DOHH2 (cell line): ENCODE data around the gene ZNF23.

Experiments
- H3F3A ChIP-seq: fragments of 200-600 bp; sonication (generic), shearing (Covaris generic); 2 replicates; pipeline ENCODE4 v1.6.0; 2016; ENCODE audit warnings: antibody characterized with exemption, mild to moderate bottlenecking; ENCODE audit not compliant: control insufficient read depth, insufficient read depth
- H3K27ac ChIP-seq: fragments of 200-600 bp; sonication (generic); 2 replicates; pipeline ENCODE4 v1.5.1; 2014; ENCODE audit warnings: low read depth, mild to moderate bottlenecking, low read length, moderate library complexity
- H3K27me3 ChIP-seq: fragments of 200-600 bp; sonication (generic); 2 replicates; pipeline ENCODE4 v1.6.1; 2014; ENCODE audit warnings: mild to moderate bottlenecking, low read length, mixed read lengths; ENCODE audit not compliant: control insufficient read depth
- H3K36me3 ChIP-seq: fragments of 200-600 bp; sonication (generic); 2 replicates; pipeline ENCODE4 v1.6.1; 2014; ENCODE audit warnings: mild to moderate bottlenecking, low read length, moderate library complexity, mixed read lengths; ENCODE audit not compliant: control insufficient read depth
- H3K4me1 ChIP-seq: fragments of 200-600 bp; sonication (generic); 2 replicates; pipeline ENCODE4 v1.6.1; 2014; ENCODE audit warnings: mild to moderate bottlenecking, low read length, mixed read lengths; ENCODE audit not compliant: control insufficient read depth
- H3K4me2 ChIP-seq: fragments of 200-600 bp; sonication (generic); 2 replicates; pipeline ENCODE4 v1.6.0; 2014; ENCODE audit warnings: mild to moderate bottlenecking, low read length, moderate library complexity
- H3K4me3 ChIP-seq: fragments of 200-600 bp; sonication (generic); 2 replicates; pipeline ENCODE4 v1.5.1; 2014; ENCODE audit warnings: mild to moderate bottlenecking, low read length, mixed read lengths
- H3K79me2 ChIP-seq: fragments of 200-600 bp; sonication (generic); 2 replicates; pipeline ENCODE4 v1.6.1; 2014; ENCODE audit warnings: mild to moderate bottlenecking, low read length, mixed read lengths; ENCODE audit not compliant: control insufficient read depth
- H3K9me2 ChIP-seq: fragments of 200-600 bp; sonication (generic); replicated peaks from 2 replicates; pipeline ENCODE4 v1.6.1; 2014; ENCODE audit warnings: mild to moderate bottlenecking, low read length, mixed read lengths; ENCODE audit not compliant: control insufficient read depth
- H3K9me3 ChIP-seq: fragments of 200-600 bp; sonication (generic); 2 replicates; pipeline ENCODE4 v1.6.1; 2014; ENCODE audit warnings: antibody characterized with exemption, low read length, mixed read lengths; ENCODE audit not compliant: control insufficient read depth, insufficient read depth
- H4K20me1 ChIP-seq: fragments of 200-600 bp; sonication (generic); 2 replicates; pipeline ENCODE4 v1.6.0; 2014; ENCODE audit warnings: low read depth, mild to moderate bottlenecking, antibody characterized with exemption, low read length, moderate library complexity; ENCODE audit not compliant: control insufficient read depth, insufficient read depth
- EZH2phosphoT487 ChIP-seq: fragments of 200-600 bp; sonication (generic); IDR thresholded peaks from 2 replicates; pipeline ENCODE4 v1.6.1; 2017; ENCODE audit warnings: borderline replicate concordance, mild to moderate bottlenecking, antibody characterized with exemption, low read length, moderate library complexity, mixed read lengths
- TF ChIP-seq, protein P1 (sequence below): fragments of 200-600 bp; sonication (generic); IDR thresholded peaks from one replicate; pipeline ENCODE4 v1.5.1; 2014; ENCODE audit warnings: antibody characterized with exemption, mild to moderate bottlenecking, low read depth, low read length; ENCODE audit not compliant: poor library complexity, severe bottlenecking

The ZNF23 gene

DNA sequence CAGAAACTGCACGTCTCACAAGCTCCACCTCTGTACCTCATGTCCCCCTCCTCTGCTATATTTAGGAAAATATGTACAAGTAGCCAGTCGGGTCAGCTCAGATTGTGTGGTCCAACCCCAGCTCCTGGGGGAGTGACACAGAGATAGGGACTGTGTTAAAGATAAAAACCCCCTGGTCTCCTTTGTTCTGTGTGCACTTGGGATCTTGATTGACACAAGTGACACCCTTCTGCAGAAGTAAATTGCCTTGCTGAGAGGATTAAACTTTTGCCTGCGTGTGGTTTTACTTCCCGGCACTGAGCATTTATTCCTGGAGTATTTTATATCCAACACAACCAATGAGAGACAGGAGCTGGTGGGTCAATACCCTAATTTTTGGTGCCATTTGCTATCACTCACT lies 57.7 kb downstream of the ZNF23 start:
- no peaks in the 10 kb centered on the region for H3K9me3 ChIP-seq
- TF ChIP-seq, protein P1, sequence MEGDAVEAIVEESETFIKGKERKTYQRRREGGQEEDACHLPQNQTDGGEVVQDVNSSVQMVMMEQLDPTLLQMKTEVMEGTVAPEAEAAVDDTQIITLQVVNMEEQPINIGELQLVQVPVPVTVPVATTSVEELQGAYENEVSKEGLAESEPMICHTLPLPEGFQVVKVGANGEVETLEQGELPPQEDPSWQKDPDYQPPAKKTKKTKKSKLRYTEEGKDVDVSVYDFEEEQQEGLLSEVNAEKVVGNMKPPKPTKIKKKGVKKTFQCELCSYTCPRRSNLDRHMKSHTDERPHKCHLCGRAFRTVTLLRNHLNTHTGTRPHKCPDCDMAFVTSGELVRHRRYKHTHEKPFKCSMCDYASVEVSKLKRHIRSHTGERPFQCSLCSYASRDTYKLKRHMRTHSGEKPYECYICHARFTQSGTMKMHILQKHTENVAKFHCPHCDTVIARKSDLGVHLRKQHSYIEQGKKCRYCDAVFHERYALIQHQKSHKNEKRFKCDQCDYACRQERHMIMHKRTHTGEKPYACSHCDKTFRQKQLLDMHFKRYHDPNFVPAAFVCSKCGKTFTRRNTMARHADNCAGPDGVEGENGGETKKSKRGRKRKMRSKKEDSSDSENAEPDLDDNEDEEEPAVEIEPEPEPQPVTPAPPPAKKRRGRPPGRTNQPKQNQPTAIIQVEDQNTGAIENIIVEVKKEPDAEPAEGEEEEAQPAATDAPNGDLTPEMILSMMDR = no peak
- TF ChIP-seq EZH2phosphoT487 = no peak

DNA sequence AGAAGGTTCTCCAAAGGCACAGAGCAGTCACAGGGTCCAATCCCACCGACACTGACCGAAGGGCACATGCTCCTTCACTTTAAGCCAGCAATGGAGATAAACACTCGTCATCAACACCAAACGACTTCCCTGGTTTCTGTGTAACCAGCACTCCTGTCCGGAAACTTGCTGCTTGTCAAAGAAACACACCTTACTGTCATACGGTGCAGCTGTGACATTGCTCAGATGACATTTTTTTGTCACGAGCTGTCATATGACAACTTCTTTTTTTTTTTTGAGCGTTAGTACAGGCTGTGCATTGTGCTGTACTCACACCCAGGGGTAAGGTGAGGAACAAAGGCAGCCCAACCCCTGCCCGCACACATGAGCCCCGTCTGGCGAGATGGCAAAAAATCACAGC lies 59.4 kb downstream of the ZNF23 start:
- Histone ChIP-seq H3K36me3 (no peaks in the 10 kb centered on the region), H3K27ac (no peak overlapping the region), H3K79me2 (no peaks in the 10 kb centered on the region), H3K9me2 (no peaks in the 10 kb centered on the region), H3K4me2 (no peak overlapping the region), H3K9me3 (no peaks in the 10 kb centered on the region), H3K27me3 (no peaks in the 10 kb centered on the region; the same call in 1 of the 2 replicates), H3K4me1 (peaks cover 1% of the 10 kb centered on the region; the same call in 1 of the 2 replicates), H3K4me3 (no peak overlapping the region), H3F3A (no peaks in the 10 kb centered on the region), H4K20me1 (no peaks in the 10 kb centered on the region)
- no peak for TF ChIP-seq EZH2phosphoT487
- TF ChIP-seq, protein P1 = no peak

More for the DNA sequence above, 57.7 kb downstream of the ZNF23 start:
- no peaks in the 10 kb centered on the region for H3F3A ChIP-seq
- H3K4me3 ChIP-seq = no peak overlapping the region
- H4K20me1 ChIP-seq = no peaks in the 10 kb centered on the region
- H3K79me2 ChIP-seq = no peaks in the 10 kb centered on the region
- H3K9me2 ChIP-seq = no peaks in the 10 kb centered on the region
- H3K4me1 ChIP-seq = peaks cover 4% of the 10 kb centered on the region; the same call in 1 of the 2 replicates
- no peaks in the 10 kb centered on the region; the same call in 1 of the 2 replicates for H3K27me3 ChIP-seq
- no peaks in the 10 kb centered on the region for H3K36me3 ChIP-seq
- H3K4me2 ChIP-seq = no peak overlapping the region
- no peak overlapping the region for H3K27ac ChIP-seq

DNA sequence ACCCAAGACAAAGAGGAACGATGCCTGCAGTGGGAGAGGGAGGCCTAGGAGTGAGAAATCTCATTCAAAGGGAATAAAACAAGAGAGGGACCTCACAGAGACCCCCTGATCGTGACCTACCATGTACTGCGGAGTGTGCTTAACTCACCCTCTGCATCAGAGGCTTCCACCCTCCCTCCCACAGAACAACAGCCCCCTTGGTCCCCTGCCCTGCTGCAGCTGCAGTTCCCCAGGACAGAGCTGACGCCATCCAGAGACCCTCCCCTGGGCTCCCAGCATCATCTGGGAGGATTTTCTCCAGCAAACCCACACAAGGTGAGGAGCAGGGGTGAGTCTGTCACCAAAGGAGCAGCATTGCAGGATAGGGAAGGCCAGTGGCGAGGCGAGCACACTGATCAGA lies 60.0 kb downstream of the ZNF23 start:
- Histone ChIP-seq H3K9me2 (no peaks in the 10 kb centered on the region), H3K4me3 (no peak overlapping the region), H3K36me3 (no peaks in the 10 kb centered on the region), H3K4me1 (no peaks in the 10 kb centered on the region), H3K27ac (no peak overlapping the region), H3F3A (no peaks in the 10 kb centered on the region), H4K20me1 (no peaks in the 10 kb centered on the region), H3K27me3 (no peaks in the 10 kb centered on the region; the same call in 1 of the 2 replicates), H3K4me2 (no peak overlapping the region), H3K79me2 (no peaks in the 10 kb centered on the region), H3K9me3 (no peaks in the 10 kb centered on the region)
- TF ChIP-seq, protein P1 = no peak
- no peak for TF ChIP-seq EZH2phosphoT487
